GM04503 (cell line): Measurements from ENCODE around the gene MESP1.
A peak's percentile ranks its signal among the peaks of the same experiment; 100 is the strongest.

Source experiments
- DNase-seq: peaks from one replicate; pipeline ENCODE4 v3.0.0-alpha.2; 2012; ENCODE audit warnings: low read depth

The MESP1 gene

DNA sequence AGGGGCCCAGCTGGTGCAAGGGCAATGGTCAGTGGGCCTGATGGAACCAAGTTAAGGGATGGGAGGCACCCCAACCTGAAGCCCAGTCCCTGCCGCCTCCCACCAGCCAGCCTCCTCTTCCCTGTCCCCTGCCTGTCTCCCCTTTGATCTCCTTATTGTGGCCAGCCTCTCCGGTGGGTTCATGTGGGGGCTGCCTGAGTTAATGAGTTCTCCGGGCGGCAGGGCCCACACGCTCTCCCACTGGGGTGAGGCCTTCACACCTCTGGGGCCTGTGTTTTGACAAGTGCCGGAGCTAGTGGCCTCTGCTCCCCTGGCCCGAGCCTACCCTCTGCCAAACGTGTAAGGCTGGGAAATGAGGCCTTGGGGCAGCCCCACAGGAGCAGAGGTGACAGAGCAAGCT lies 7.2 kb upstream of the MESP1 start:
- no peak for DNase-seq

- DNase-seq: no peak
Measured at GRCh38 chr15:89756897-89757296, 5.8 kb upstream of the MESP1 start.

DNA sequence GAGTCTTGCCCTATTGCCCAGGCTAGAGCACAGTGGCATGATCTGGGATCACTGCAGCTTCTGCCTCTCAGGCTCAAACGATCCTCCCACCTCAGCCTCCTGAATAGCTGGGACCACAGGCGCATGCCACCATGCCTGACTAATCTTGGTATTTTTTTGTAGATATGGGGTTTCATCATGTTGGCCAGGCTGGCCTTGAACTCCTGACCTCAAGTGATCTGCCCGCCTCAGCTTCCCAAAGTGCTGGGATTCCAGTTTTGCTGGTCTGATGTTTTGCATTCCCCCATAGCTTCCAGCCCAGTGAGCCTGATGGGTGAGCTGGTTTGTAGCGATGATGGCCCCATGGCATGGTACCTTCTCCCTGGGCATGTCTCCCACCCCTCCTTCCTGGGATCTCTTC lies 4.7 kb upstream of the MESP1 start:
- DNase-seq: no peak

GRCh38 chr15:89754361-89755154 lies 3.5 kb upstream of the MESP1 start:
- DNase-seq: no peak

GRCh38 chr15:89753855-89754254 lies 2.8 kb upstream of the MESP1 start:
- DNase-seq: no peak

DNA sequence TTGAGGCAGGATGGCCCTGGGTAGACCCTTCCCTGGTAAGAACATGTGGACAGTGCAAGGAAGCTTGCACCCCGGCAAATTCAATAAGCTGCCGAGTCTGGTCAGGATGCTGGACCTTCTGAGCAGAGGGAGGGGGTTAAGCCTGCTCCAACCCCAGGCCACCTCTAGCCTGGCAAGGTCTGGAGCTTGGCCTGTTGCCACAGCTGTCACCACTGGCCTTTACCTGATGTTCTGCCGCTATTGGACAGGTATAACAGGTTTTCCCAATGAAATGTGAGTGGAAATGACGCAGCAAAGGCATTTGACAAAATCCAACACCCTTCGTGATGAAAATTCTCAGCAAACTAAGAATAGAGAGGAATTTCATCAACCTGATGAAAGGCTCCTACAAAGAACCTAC lies 699 bp upstream of the MESP1 start:
- DNase-seq: no peak

GRCh38 chr15:89749951-89750559 lies 994 bp downstream of the MESP1 start:
- DNase-seq: no peak

DNA sequence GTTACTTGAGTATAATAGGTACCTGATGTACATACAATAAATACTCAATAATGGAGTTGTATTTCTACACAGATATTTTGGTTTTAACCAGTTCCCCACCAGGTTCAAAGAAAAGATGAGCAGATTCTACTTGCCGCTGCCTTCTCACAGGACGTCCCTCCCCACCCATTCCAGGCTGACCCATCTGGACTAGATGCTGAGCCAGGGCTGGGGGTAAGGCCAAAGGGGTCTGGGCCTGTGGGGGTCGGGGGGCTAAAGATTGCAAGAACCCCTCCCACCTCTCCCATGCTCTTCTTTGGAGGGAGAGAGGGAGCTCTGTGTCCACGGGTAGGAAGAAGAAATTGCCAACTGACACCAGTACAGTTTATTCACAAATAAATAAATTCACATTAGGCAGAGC lies 1.5 kb downstream of the MESP1 start:
- DNase-seq: no peak

DNA sequence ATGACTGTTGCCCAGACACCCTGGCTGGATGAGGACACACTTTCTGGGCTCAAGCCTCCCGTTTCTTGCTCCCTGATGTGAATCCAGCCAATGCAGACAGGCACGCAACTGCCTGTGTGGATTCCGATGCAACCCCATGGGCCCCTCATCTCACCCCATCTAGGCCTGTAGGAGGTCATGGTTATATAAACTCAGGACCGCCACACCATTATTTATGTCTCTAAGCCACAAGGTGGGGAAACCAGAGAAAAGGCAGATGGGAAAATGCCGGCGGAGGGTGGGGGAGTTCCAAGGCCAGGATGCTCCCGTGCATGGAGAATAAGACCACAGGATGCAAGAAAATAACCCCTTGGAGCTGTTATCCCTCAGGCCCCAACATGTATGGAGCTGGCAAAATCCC lies 2.0 kb downstream of the MESP1 start:
- DNase-seq: no peak

DNA sequence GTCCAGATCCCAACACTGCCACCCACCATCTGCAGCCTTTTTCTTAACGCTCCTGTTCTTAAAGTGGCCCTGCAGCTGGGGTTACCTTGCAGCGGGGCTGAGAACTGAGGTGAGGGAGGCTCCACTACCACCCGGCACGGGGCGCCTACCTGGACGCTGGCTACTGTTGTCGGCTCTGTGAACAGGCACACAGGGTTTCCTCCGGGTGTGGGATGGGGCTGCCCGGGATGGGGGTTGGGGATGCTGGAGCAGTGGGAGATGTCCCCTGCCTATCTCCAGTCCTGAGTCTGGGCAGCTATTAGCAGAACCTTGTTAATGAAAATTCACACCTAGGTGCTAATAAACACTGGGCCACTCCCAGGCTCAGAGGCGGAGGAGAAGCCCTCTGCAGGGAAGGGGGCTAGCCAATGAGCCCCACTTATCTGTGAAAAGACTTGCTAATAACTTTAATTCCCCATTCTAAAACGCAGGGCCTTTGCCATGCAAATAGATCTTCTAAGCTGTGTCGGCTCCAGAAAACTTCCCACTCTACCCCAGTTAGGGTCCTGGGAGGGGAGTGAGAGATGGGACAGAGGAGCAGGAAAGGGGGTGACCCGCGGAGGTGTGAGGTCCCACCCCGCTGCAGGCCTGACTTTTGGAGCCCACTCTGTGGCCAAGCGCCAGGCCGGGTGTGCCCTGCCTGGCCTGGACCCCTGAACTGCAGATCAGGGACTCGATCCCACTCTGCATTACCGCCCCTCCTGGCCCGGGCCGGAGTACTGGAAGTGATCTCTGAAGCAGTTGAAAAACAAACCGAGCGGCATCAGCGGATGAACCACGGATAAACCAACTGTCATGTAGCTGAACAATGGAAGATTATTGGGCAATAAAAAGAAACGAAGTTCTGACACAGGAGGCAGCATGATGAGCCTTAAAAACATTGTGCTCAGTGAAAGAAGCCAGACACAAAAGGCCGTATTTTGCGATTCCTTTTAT lies 3.1 kb downstream of the MESP1 start:
- no peak for DNase-seq

GRCh38 chr15:89746386-89746780 lies 4.7 kb downstream of the MESP1 start:
- no peak for DNase-seq

GRCh38 chr15:89745768-89746167 lies 5.3 kb downstream of the MESP1 start:
- no peak for DNase-seq

DNA sequence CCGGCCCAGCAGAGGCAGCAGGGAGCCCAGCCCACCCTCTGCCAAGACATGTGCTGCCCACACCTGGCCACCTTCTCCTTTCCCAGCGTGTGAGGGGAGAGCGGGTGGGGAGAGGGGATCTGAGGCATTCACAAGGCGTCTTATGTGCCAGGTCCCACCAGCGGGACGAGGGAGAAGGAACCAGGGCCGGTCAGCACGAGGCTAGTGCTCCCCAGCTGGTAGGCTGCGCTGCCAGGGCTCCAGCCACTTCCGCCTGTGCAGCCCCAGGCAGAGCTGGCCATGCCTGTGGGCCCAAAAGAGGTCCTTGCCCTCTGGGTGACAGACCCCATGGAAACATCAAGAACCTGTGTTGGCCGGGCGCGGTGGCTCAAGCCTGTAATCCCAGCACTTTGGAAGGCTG lies 5.9 kb downstream of the MESP1 start:
- no peak for DNase-seq

GRCh38 chr15:89743594-89743993 lies 7.5 kb downstream of the MESP1 start:
- no peak for DNase-seq

GRCh38 chr15:89743011-89743410 lies 8.0 kb downstream of the MESP1 start:
- no peak for DNase-seq

- peak; percentile 15 for DNase-seq
Measured at GRCh38 chr15:89740137-89740536, 10.9 kb downstream of the MESP1 start.

- no peak for DNase-seq
Measured at GRCh38 chr15:89735773-89736172, 15.3 kb downstream of the MESP1 start.

- no peak for DNase-seq
Measured at GRCh38 chr15:89732451-89733172, 18.4 kb downstream of the MESP1 start.

GRCh38 chr15:89731275-89731674 lies 19.8 kb downstream of the MESP1 start:
- no peak for DNase-seq

- peak; percentile 41 for DNase-seq
Measured at GRCh38 chr15:89728254-89728653, 22.8 kb downstream of the MESP1 start.

DNA sequence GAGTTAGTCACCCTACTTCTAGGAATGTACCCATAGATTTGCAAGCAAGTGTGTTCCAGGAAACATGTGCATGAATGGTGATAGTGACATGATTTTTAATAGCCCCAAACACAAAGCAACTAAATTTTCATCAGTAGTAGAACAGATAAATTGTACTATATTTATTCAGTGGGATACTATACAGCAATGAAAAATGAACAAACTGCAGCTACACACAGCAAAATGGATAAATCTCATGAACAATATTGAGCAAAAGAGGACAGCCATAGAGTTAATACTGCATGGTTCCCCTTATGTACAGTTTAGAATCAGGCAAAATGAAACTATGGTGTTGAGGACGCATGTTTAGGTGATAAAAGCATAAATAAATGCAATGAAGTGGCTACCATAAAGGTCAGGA lies 26.0 kb downstream of the MESP1 start:
- no peak for DNase-seq

- no peak for DNase-seq
Measured at GRCh38 chr15:89724621-89725020, 26.4 kb downstream of the MESP1 start.
